A673 (cell line): Measurements from ENCODE around the gene NRG3. TPM values are rescaled to one million over a fixed set of nuclear protein-coding genes. Genes with fewer than 3 reads are reported as not detected.

Experiments
- BruUV-seq: library from RNA; stranded (reverse); fragments of 400-500 nt; replicated peaks from 2 replicates; lab custom pipeline; 2021; lab: Mats Ljungman, UMichigan
- CTCF ChIA-PET: fragments of 300-600 bp; sonication (Branson Sonifier 250); formaldehyde crosslinking; loops from one replicate; lab custom pipeline; 2022; ENCODE audit warnings: antibody characterized with exemption; lab: Charles Lee
- POLR2A ChIA-PET: fragments of 300-600 bp; sonication (Branson Sonifier 250); formaldehyde crosslinking; loops from one replicate; lab custom pipeline; 2022; ENCODE audit warnings: antibody characterized with exemption; ENCODE audit not compliant: low non-redundant PET; lab: Charles Lee
- DNase-seq: peaks from one replicate; pipeline ENCODE4 v3.0.0-alpha.2; 2015; ENCODE audit warnings: low spot score
- H3K27ac ChIP-seq: fragments of 200-600 bp; sonication (generic); 2 replicates; pipeline ENCODE4 v1.5.1; 2016; ENCODE audit warnings: mixed run types, low read depth, mild to moderate bottlenecking, mixed read lengths, antibody characterized with exemption, low read length; ENCODE audit not compliant: poor library complexity, severe bottlenecking
- H3K27me3 ChIP-seq: fragments of 200-600 bp; sonication (generic); replicated peaks from 2 replicates; pipeline ENCODE4 v1.6.1; 2017; ENCODE audit warnings: mixed run types, low read depth, mild to moderate bottlenecking, mixed read lengths, antibody characterized with exemption, low read length; ENCODE audit not compliant: insufficient read depth, poor library complexity
- H3K36me3 ChIP-seq: fragments of 200-600 bp; sonication (generic); 2 replicates; pipeline ENCODE4 v1.6.1; 2016; ENCODE audit warnings: mixed run types, mild to moderate bottlenecking, mixed read lengths, antibody characterized with exemption, low read length; ENCODE audit not compliant: insufficient read depth, poor library complexity, severe bottlenecking
- H3K4me1 ChIP-seq: fragments of 200-600 bp; sonication (generic); 2 replicates; pipeline ENCODE4 v1.6.1; 2017; ENCODE audit warnings: mixed run types, mild to moderate bottlenecking, mixed read lengths, antibody characterized with exemption, low read length; ENCODE audit not compliant: insufficient read depth, poor library complexity, severe bottlenecking
- H3K4me3 ChIP-seq: fragments of 200-600 bp; sonication (generic); 2 replicates; pipeline ENCODE4 v1.5.1; 2016; ENCODE audit warnings: low read depth, mixed run types, mild to moderate bottlenecking, mixed read lengths, low read length; ENCODE audit not compliant: poor library complexity, severe bottlenecking
- H3K9me3 ChIP-seq: fragments of 200-600 bp; sonication (generic); 2 replicates; pipeline ENCODE4 v1.6.1; 2016; ENCODE audit warnings: mixed run types, low read depth, mild to moderate bottlenecking, mixed read lengths, antibody characterized with exemption, low read length; ENCODE audit not compliant: poor library complexity, severe bottlenecking
- CTCF ChIP-seq: fragments of 300-800, 200-600 bp; sonication (generic); conservative IDR thresholded peaks from 2 replicates; pipeline ENCODE4 v1.5.1; 2017; ENCODE audit warnings: low read depth, mild to moderate bottlenecking, antibody characterized with exemption, low read length, moderate library complexity, mixed read lengths
- EZH2 ChIP-seq: fragments of 200-600 bp; sonication (generic); IDR thresholded peaks from 2 replicates; pipeline ENCODE4 v1.6.1; 2017; ENCODE audit warnings: borderline replicate concordance, low read depth, mild to moderate bottlenecking, mixed read lengths, antibody characterized with exemption, low read length; ENCODE audit not compliant: poor library complexity, severe bottlenecking
- intact Hi-C: fragments of 100-400 bp; cut with micrococcal nuclease; formaldehyde crosslinking; loops from one replicate; pipeline ENCODE4 v1.10.0; 2022; ENCODE audit not compliant: unreplicated experiment
- total RNA-seq: library from RNA; stranded (reverse); gene quantifications from 2 replicates; pipeline ENCODE4 v1.2.3, GENCODE V29; 2021

The NRG3 gene
- total RNA-seq, 1 experiment from 2014 or later, result not detected

GRCh38 chr10:82402906-82403401 lies 528.0 kb downstream of the NRG3 start:
- CTCF ChIA-PET, result no interaction called here
- no TSS peak for BruUV-seq

GRCh38 chr10:82409671-82410070 lies 534.7 kb downstream of the NRG3 start:
- ChIA-PET POLR2A (no interaction called here), CTCF (no interaction called here)
- no peak for DNase-seq
- intact Hi-C loops, result no loop called here
- Histone ChIP-seq H3K4me3 (no peak overlapping the region), H3K4me1 (no peaks in the 10 kb centered on the region), H3K27me3 (no peaks in the 10 kb centered on the region), H3K36me3 (no peaks in the 10 kb centered on the region), H3K27ac (no peak overlapping the region), H3K9me3 (peaks cover 18% of the 10 kb centered on the region)
- BruUV-seq, result no TSS peak
- TF ChIP-seq EZH2 (no peak), CTCF (no peak)

More at GRCh38 chr10:82402906-82403401, 528.0 kb downstream of the NRG3 start:
- Histone ChIP-seq H3K9me3 (peaks cover 11% of the 10 kb centered on the region), H3K36me3 (no peaks in the 10 kb centered on the region), H3K27me3 (no peaks in the 10 kb centered on the region), H3K4me1 (no peaks in the 10 kb centered on the region), H3K4me3 (no peak overlapping the region), H3K27ac (no peak overlapping the region)
- TF ChIP-seq EZH2 (no peak), CTCF (no peak)
- no peak for DNase-seq
- POLR2A ChIA-PET, result no interaction called here
- intact Hi-C loops, result no loop called here

- TF ChIP-seq CTCF (no peak), EZH2 (no peak)
- H3K4me1 ChIP-seq, result no peaks in the 10 kb centered on the region
- BruUV-seq, result no TSS peak
- H3K4me3 ChIP-seq, result no peak overlapping the region
- ChIA-PET POLR2A (no interaction called here), CTCF (no interaction called here)
- no peak for DNase-seq
- H3K27me3 ChIP-seq, result no peaks in the 10 kb centered on the region
- peaks cover 19% of the 10 kb centered on the region for H3K9me3 ChIP-seq
- H3K36me3 ChIP-seq, result no peaks in the 10 kb centered on the region
- H3K27ac ChIP-seq, result no peak overlapping the region
- intact Hi-C loops, result no loop called here
Observed at GRCh38 chr10:82411416-82411815, 536.4 kb downstream of the NRG3 start.
